NK-92 treated with Interleukin-12 subunit alpha and Interleukin-12 subunit beta, amount 100 ng/mL, for 24 hours (cell line): ENCODE measurements around the gene MAGI3.
"Not testable (repeated sequence)": the region's sequence is repeated elsewhere in the genome, so short reads cannot be mapped to it uniquely, and the experiment has no call there.

ENCODE experiments used
- DNase-seq: peaks from one replicate; lab custom pipeline; 2025; lab: John Stamatoyannopoulos, UW

The MAGI3 gene

DNA sequence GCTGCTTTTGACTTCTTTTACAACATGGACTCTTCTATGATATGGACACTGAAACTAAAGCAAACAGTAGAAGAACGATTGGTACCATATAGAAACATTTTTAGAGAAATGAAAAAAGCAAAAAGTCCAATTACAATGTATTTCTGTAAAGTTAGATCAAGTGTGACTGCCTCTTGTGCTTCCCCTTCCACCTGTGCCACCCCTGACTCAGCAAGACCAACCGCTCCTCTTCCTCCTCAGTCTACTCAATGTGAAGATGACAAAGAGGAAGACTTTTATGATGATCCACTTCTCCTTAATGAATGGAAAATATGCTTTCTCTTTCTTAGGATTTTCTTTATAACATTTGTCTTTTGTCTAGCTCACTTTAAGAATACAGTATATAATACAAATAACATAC is 302.0 kb downstream of the MAGI3 start:
- no peak for DNase-seq

DNA sequence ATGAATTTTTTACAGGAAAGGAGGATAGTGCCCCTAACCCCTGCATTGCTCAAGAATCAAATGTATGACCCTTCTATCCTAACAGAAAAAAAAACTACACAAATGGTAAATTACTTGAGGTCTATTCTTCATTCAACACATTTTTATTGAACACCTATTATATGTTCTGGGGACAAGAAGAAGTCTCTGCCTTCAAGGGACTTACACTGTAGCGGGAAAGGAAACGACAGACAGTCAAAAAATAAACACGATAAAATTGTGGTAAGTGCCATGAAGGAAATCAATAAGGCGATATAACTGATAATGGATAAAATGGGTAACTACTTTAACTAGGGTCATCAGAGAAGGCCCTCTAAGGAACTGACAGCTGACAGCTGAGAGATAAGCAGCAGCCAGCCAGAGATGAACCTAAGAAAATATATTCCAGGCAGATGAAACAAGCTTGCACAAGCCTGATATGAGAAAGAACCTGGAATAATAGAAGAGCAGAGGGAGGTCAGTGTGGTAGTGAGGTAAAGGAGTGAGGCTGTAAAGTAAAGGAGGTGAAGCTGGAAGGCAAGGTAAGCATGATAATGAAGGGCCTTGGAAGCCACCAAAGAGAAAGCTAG is 302.6 kb downstream of the MAGI3 start:
- no peak for DNase-seq

DNA sequence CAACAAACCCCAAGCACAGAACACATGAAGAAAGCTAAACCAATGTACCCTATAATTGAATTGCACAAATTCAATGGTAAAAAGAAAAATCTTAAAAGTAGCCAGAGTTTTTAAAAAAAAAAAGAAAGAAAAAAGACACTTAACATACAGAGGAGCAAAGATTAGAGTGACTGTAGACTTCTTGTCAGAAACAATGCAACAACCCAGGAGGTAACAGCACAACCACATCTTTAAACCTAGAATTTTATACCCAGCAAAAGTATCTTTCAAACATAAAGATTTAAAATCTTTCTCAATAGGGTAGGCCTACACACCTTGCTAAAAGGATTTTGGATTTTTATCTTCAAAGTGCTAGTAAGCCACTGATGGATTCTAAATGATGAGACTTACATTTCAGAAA is 304.6 kb downstream of the MAGI3 start:
- DNase-seq: no peak

DNA sequence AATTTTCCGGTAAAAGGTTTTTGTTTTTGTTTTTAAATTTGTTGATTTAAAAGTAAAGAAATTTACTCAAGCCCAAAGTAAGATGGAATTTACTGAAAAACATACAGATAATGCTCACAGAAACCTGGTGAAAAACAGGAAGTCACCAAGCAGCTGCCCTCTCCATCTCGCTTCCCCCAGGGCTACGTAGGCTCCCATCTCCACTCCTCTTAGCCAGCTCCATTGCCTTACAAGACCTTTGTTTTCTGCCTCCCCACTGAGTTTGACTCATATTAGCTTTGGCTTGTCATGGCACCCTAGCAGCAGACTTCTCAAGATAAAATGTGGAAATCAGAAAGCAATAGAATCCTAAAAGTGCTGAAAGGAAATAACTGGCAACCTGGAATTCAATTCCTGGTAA is 311.1 kb downstream of the MAGI3 start:
- no peak for DNase-seq

DNA sequence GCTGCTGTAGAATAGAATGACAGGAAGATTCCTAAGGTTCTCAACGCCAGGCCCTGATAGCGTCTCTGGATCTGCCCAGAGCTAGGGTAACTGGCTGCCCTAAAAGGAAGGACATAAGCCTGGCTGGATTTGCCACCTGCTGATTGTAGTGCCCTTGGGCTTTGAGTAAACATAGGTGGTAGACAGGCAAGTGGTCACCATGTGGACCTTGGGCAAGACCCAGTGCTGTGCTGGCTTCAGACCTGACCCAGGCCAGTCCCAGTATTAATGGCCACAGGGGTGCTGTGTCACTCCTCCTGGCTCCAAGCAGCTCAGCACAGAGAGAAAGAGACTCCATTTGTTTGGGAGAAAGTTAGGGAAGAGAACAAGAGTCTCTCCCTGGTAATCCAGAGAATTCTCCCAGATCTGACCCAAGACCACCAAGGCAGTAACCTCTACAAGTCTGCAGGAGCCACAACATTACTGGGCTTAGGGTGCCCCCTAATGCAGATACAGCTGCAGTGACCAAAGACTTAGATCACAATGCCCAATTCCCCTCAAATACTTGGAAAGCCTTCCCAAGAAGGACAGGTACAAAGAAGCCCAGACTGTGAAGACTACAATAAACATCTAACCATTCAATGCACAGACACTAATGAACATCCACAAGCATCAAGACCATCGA is 324.4 kb downstream of the MAGI3 start:
- no peak for DNase-seq

DNA sequence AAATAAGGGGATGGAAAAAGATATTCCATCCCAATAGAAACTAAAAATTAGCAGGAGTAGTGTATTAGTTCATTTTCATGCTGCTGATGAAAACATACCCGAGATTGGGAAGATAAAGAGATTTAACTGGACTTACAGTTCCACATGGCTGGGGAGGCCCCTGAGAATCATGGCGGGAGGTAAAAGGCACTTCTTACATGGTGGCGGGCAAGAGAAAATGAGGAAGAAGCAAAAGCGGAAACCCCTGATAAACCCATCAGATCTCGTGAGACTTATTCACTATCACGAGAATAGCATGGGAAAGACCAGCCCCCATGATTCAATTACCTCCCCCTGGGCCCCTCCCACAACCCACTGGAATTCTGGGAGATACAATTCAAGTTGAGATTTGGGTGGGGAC is 327.2 kb downstream of the MAGI3 start:
- DNase-seq: not testable (repeated sequence)

DNA sequence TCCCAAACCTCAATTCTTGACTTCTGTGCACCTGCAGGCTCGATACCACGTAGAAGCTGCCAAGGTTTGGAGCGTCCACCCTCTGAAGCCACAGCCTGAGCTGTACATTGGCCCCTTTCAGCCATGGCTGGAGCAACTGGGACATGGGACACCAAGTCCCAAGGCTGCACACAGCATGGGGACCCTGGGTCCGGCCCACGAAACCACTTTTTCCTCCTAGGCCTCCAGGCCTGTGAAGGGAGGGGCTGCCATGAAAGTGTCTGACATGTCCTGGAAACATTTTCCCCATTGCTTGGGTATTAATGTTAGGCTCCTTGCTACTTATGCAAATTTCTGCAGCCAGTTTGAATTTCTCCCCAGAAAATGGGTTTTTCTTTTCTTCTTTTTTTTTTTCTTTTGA is 328.3 kb downstream of the MAGI3 start:
- DNase-seq: not testable (repeated sequence)

DNA sequence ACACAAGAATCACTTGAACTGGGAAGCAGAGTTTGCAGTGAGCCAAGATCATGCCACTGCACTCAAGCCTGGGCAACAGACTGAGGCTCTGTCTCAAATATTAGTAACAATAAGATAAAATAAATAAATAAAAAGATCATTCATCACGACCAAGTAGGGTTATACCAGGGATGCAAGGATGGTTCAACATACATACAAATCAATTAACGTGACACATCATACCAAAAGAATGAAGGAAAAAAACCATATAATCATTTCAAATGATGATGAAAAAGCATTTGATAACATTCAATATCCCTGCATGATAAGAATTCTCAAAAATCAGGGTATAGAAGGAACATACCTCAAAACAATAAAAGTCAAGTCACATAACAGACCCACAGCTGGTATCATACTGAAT is 330.7 kb downstream of the MAGI3 start:
- no peak for DNase-seq

DNA sequence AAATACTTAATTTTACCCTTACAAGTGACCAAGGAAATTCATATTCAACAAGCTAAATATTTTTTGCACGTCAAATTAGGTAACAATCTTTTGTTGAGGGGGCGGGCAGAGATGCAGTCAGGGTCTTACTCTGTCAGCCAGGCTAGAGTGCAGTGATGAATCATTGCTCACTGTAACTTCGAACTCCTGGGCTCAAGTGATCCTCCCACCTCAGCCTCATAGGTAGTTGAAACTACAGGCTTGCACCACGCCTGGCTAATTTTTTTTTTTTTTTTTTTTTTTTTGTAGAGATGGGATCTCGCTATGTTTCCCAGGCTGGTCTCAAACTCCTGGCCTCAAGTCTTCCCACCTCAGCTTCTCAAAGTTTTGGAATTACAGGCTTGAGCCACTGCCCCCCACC is 342.5 kb downstream of the MAGI3 start:
- DNase-seq: peak; percentile 14

DNA sequence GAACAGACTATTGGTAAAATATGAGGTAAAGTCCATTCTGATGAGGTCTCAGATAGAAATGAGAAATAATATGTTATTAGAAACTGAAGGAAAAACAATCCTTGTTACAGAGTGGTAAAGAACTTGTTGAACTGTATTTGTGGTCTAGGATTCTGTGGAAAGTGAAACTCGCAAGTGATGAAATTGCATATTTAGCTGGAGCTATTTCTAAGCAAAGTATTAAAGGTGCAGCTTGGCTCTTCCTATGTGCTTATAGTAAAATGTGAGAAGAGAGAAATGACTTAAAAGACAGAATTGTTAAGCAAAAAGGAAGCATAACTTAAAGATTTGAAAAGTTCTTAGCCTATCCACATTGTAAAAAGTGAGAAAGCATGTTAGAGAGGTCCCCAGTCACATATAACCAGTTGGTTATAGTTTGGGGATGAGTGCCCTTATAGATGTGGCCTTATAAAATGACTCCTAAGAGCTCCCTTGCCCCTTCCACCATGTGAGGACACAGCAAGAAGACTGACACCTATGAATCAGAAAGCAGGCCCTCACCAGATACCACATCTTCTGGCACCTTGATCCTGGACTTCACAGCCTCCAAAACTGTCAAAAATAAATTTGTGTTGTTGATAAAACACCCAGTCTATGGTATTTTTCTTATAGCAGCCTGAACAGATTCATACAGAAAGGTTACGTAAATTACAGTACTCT is 344.2 kb downstream of the MAGI3 start:
- DNase-seq: no peak
